Measurements from ENCODE around the gene NGRN.

GRCh38 chr15:90219421-90220141 is 45.9 kb upstream of the NGRN start:
- TF ChIP-seq RAD21 (IDR thresholded peaks at IDR 0.05; ENCODE audit: low read depth) (peak; percentile 60), REST (IDR thresholded peaks at IDR 0.05; ENCODE audit: low read depth) (no peak), TAF1 (IDR thresholded peaks at IDR 0.05; ENCODE audit: low read depth) (no peak), YY1 (IDR thresholded peaks at IDR 0.05; ENCODE audit: low read depth) (no peak), MAX (IDR thresholded peaks at IDR 0.05) (no peak), TCF12 (IDR thresholded peaks at IDR 0.05; ENCODE audit: low read depth) (no peak), EP300 (IDR thresholded peaks at IDR 0.05; ENCODE audit: borderline replicate concordance) (no peak), TEAD4 (IDR thresholded peaks at IDR 0.05) (no peak), CREB1 (IDR thresholded peaks at IDR 0.05; ENCODE audit: low read depth) (no peak), EGR1 (IDR thresholded peaks at IDR 0.05) (no peak), ZBTB7A (IDR thresholded peaks at IDR 0.05; ENCODE audit: low read depth) (peak; percentile 56; the same call in 1 of the 2 replicates), CEBPB (IDR thresholded peaks at IDR 0.05) (no peak), USF1 (IDR thresholded peaks at IDR 0.05) (no peak)
